ENCODE measurements around the gene MLXIPL. TPM values are rescaled to one million over a fixed set of nuclear protein-coding genes. Genes with fewer than 3 reads are reported as not detected.
A peak's percentile ranks its signal among the peaks of the same experiment; 100 is the strongest.

The MLXIPL gene, protein sequence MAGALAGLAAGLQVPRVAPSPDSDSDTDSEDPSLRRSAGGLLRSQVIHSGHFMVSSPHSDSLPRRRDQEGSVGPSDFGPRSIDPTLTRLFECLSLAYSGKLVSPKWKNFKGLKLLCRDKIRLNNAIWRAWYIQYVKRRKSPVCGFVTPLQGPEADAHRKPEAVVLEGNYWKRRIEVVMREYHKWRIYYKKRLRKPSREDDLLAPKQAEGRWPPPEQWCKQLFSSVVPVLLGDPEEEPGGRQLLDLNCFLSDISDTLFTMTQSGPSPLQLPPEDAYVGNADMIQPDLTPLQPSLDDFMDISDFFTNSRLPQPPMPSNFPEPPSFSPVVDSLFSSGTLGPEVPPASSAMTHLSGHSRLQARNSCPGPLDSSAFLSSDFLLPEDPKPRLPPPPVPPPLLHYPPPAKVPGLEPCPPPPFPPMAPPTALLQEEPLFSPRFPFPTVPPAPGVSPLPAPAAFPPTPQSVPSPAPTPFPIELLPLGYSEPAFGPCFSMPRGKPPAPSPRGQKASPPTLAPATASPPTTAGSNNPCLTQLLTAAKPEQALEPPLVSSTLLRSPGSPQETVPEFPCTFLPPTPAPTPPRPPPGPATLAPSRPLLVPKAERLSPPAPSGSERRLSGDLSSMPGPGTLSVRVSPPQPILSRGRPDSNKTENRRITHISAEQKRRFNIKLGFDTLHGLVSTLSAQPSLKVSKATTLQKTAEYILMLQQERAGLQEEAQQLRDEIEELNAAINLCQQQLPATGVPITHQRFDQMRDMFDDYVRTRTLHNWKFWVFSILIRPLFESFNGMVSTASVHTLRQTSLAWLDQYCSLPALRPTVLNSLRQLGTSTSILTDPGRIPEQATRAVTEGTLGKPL
- total RNA-seq (10 to 100 TPM in 2 of 4 donors, 1 to 10 TPM in 2; 2.5 to 15.0 (median 10.8) TPM), polyA plus RNA-seq (10 to 100 TPM in 1 of 3 donors, 1 to 10 TPM in 2; 1.6 to 11.9 (median 4.8) TPM)

DNA sequence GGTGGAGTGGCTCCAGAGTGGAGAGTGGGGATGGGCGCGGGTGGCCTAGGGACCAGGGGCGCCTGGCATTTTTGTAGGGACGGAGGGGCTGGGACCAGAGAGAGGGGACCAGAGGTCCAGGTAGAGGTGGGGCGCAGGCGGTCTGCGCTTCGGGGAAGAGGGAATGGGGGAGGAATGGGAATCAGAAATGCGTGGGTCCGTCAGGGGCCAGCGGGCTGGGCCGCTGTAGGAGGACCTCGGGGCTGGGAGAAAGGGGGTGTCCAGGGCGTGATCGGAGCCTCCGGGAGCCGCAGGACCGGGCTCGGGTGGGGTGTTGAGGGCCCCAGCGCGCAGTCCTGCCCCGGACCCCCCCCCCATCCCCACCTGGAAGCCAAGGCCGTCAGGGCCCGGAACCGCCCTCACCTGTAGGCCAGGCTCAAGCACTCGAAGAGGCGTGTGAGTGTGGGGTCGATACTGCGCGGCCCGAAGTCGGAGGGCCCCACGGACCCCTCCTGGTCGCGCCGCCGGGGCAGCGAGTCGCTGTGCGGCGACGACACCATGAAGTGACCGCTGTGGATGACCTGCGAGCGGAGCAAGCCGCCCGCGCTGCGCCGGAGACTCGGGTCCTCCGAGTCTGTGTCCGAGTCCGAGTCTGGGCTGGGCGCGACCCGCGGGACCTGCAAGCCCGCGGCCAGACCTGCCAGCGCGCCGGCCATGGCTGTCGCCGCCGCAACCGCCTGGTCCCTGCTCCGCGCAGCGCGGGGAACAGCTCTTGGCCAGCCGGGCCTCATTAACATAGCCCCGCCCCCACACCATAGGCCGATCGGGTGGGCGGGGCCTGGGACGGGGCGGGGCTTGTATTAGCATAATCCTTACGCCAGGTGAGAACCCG is at the start of gene MLXIPL:
MLXIPL (minus strand) TSS at position 725 of the 871 bp plus-strand sequence; CDS start at position 695, 30 bp downstream.
- TF ChIP-seq, protein P1, sequence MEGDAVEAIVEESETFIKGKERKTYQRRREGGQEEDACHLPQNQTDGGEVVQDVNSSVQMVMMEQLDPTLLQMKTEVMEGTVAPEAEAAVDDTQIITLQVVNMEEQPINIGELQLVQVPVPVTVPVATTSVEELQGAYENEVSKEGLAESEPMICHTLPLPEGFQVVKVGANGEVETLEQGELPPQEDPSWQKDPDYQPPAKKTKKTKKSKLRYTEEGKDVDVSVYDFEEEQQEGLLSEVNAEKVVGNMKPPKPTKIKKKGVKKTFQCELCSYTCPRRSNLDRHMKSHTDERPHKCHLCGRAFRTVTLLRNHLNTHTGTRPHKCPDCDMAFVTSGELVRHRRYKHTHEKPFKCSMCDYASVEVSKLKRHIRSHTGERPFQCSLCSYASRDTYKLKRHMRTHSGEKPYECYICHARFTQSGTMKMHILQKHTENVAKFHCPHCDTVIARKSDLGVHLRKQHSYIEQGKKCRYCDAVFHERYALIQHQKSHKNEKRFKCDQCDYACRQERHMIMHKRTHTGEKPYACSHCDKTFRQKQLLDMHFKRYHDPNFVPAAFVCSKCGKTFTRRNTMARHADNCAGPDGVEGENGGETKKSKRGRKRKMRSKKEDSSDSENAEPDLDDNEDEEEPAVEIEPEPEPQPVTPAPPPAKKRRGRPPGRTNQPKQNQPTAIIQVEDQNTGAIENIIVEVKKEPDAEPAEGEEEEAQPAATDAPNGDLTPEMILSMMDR (IDR thresholded peaks at IDR 0.05) = no peak
- no peak for TF ChIP-seq EP300 (IDR thresholded peaks at IDR 0.05)
- peak in 3 of 4 donors; percentile 43 to 63 (median 54) for TF ChIP-seq POLR2AphosphoS5 (IDR thresholded peaks at IDR 0.05)
- peak in 1 of 2 donors; percentile 21 for TF ChIP-seq POLR2A (IDR thresholded peaks at IDR 0.05)
- Histone ChIP-seq H3K27ac (peak within 1 kb of the TSS in 3 of 4 donors; percentile 15 to 42 (median 29)), H3K27me3 (peaks cover 24 to 79% (median 52%) of the 10 kb centered on the region in 3 donors)

DNA sequence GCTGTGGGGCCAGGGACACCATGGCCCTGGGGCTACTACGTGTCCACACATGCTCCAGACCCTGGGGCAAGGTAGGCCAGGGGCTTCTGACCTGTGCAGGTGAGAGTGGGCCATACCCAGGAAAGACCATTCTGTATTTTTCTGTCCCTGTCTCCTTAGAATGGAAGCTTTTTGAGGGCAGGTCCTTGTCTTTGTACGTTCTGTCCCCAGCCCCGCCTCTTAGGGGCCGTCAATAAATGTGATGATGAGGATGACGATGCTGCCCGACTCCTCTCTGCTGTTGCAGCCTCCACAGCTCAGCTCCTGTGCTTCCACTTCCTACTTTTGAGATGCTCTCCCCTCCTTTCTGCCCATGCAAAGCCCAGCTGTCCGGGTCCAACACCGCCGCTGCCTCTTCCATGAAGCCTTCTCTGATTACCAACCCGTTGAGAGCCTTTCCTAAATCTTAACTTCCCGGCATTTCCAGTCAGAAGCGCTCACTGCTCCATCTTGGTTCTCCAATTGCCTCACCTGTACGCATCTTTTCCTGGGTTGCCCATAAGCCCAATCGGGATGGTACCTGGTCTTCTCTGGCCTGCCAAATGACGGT is 47.6 kb upstream of the MLXIPL start:
- H3K36me3 ChIP-seq = no peaks in the 10 kb centered on the region
- no peak for DNase-seq

More for the DNA sequence above, at the start of gene MLXIPL:
- intact Hi-C loops (cut with DNase I) = no loop called here
- DNase-seq = peak; percentile 80
- H3K4me1 ChIP-seq = peaks cover 0 to 23% (median 20%) of the 10 kb centered on the region in 4 donors
- WGBS, 2 donors = 1 to 4% methylated on average over 80 of the region's 80 CpGs
- no peaks in the 10 kb centered on the region for H3K9me3 ChIP-seq
- no peaks in the 10 kb centered on the region for H3K36me3 ChIP-seq
- peak within 1 kb of the TSS; percentile 21 to 53 (median 44) for H3K4me3 ChIP-seq

DNA sequence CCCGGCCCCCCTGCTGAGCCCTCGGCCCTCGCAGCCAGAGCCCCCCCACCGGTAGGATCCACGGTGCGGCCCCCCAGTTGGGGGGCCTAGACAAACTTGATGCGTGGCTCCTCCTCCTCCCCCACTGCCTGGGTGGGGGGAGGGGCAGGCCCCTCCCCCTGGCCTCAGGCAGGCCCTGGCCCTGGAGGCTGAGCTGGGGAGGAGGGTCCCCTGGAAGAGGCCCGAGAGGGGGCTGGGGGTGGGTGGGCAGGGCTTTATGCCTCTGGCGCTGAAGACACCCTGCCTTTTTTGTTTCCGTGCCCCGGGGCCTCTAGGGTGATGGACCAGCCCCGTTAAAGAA is 47.0 kb upstream of the MLXIPL start:
- Histone ChIP-seq H3K27me3 (no peaks in the 10 kb centered on the region), H3K36me3 (no peaks in the 10 kb centered on the region), H3K9me3 (no peaks in the 10 kb centered on the region), H3K4me1 (peaks cover 0 to 21% (median 20%) of the 10 kb centered on the region in 4 donors), H3K27ac (no peak overlapping the region), H3K4me3 (no peak overlapping the region)
- 41 to 56% methylated on average over 12 of the region's 12 CpGs for WGBS, 2 donors
- intact Hi-C loops (cut with DNase I) = no loop called here
- TF ChIP-seq POLR2A (IDR thresholded peaks at IDR 0.05) (no peak), EP300 (IDR thresholded peaks at IDR 0.05) (no peak)
- DNase-seq = no peak

More for the DNA sequence above, 47.6 kb upstream of the MLXIPL start:
- 88 to 95% methylated on average over 15 of the region's 15 CpGs for WGBS, 2 donors
- H3K4me1 ChIP-seq = peaks cover 0 to 21% (median 20%) of the 10 kb centered on the region in 4 donors
- H3K27ac ChIP-seq = no peak overlapping the region
- no peaks in the 10 kb centered on the region for H3K9me3 ChIP-seq
- no peak overlapping the region for H3K4me3 ChIP-seq
- no peak for TF ChIP-seq POLR2A (IDR thresholded peaks at IDR 0.05)
- TF ChIP-seq EP300 (IDR thresholded peaks at IDR 0.05) = no peak
- TF ChIP-seq, protein P1 (IDR thresholded peaks at IDR 0.05) = no peak
- TF ChIP-seq POLR2AphosphoS5 (IDR thresholded peaks at IDR 0.05) = no peak
- no peaks in the 10 kb centered on the region for H3K27me3 ChIP-seq
- intact Hi-C loops (cut with DNase I) = no loop called here

DNA sequence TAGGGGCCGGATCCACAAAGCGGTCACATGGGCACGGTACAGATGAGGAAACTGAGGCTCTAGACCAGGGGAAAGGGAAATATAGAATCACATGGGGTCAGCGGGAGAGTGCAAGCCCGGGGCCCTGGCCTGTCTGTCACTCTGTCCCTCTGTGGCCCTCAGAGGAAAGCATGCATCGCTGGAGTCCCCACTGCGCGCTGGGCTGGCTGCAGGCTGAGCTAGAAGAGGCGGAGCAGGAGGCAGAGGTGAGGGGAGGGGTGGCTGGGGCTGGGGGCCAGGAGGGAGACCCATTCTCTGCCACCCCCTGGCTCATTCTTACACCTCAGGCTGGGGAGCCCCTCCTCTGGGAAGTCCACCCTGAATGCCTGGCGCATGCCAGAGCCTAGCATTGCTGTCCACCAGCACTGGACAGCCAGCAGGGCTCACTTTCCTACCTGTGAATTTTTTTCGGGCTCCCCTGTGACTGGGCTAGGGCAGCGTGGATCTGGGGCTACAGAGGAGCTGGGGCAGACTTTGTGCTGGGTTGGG is 45.6 kb upstream of the MLXIPL start:
- 82 to 85% methylated on average over 12 of the region's 12 CpGs for WGBS, 2 donors
- intact Hi-C loops (cut with DNase I) = loop anchor here (5.0 kb wide), 1 partner anchor 47 kb away; the partner anchor contains the start of gene STX1A
- TF ChIP-seq POLR2A (IDR thresholded peaks at IDR 0.05) (no peak), EP300 (IDR thresholded peaks at IDR 0.05) (no peak), POLR2AphosphoS5 (IDR thresholded peaks at IDR 0.05) (no peak)
- TF ChIP-seq, protein P1 (IDR thresholded peaks at IDR 0.05) = no peak
- Histone ChIP-seq H3K9me3 (no peaks in the 10 kb centered on the region), H3K36me3 (no peaks in the 10 kb centered on the region), H3K27me3 (no peaks in the 10 kb centered on the region), H3K27ac (no peak overlapping the region), H3K4me3 (no peak overlapping the region), H3K4me1 (peaks cover 0 to 21% (median 20%) of the 10 kb centered on the region in 4 donors)
- DNase-seq = no peak
